ENCODE results near the gene SMARCD3.

Gene SMARCD3

GRCh38 chr7:151250181-151251132, 2.0 kb upstream of the SMARCD3 start:
- in situ Hi-C loops (cut with MboI; ENCODE audit: low sequenced_read_pairs), result no loop called here

DNA sequence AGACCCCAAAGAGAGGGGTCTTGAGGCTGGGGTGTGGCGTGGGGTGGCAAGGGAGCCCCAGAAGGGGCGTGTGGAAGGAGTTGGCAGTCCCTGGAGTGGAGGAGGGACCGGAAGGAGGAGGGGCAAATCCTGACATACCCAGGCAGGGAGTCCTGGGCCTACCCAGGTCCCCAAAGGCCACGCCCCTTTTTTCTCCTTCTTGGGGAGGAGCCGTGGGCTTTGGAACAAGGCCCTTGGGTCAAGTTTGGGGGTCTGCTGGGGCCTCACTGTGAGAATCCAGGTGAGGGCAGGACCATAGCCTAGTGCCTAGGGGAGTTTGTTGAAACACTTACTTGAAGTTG, 1.2 kb upstream of the SMARCD3 start:
- in situ Hi-C loops (cut with MboI; ENCODE audit: low sequenced_read_pairs), result no loop called here

GRCh38 chr7:151249034-151249731, 689 bp upstream of the SMARCD3 start:
- in situ Hi-C loops (cut with MboI; ENCODE audit: low sequenced_read_pairs), result no loop called here

DNA sequence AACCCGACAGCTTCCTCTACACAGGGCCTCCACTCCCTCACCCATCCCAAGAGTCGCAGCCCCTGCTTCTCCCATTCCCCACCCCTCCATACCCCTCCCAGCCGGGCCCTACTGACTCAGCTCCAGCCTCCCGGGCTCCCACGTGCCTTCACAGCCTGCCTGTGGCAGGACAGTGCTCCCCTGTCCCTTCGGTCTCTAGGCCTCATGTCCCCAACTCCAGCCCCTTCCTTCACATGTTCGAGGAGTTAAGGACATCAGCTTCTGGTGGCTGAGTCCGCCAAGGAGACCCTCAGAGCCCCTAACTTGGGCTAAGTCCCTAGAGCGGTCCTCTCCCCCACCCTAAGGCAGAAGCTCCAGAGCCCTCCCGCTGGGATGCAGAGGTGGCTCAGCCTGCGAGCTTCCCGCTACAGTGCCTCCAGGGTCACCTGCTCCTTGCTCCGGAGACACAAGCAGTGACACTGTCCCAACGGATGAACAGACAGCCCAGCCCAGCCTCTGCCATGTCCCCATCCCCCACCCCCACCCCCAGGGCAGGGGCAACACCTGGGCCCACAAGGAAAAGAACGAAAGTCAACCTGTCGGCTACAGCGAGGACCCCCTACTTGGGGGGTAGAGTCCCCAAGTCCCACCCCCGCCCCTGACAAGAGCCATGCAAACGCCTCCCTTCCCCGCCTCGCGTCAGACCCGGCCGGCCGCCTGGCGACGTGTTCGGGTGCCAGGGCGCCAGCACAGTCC, 716 bp downstream of the SMARCD3 start:
- in situ Hi-C loops (cut with MboI; ENCODE audit: low sequenced_read_pairs), result no loop called here

GRCh38 chr7:151246851-151247580, 1.5 kb downstream of the SMARCD3 start:
- in situ Hi-C loops (cut with MboI; ENCODE audit: low sequenced_read_pairs), result no loop called here

- in situ Hi-C loops (cut with MboI; ENCODE audit: low sequenced_read_pairs), result no loop called here
These were observed 2.2 kb downstream of the SMARCD3 start for GRCh38 chr7:151246102-151246850.

GRCh38 chr7:151245360-151246101, 3.0 kb downstream of the SMARCD3 start:
- in situ Hi-C loops (cut with MboI; ENCODE audit: low sequenced_read_pairs), result no loop called here

DNA sequence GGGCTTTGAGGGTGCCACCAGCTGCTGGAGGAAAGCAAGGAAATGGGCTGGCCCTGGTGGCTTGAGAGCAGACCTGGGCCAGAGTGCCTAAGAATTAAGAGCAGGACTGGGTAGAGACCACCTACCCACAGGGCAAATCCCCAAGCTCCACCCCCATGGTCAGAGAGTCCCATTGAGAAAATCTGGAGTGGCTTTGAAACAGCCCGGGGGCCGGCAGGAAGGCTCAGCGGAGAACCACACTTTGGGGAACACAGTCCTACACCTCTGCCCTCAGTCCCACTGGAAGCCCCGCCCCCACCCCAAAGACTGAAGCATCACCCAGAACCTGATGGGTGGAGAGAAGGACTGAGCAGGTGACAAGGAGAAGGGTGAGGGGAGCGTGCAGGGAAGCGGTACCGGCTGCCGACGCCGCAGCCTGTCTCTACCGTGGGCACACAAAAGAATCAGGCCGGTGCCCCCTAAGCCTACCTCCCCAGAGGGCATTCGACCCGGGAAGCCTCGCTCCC, 3.6 kb downstream of the SMARCD3 start:
- in situ Hi-C loops (cut with MboI; ENCODE audit: low sequenced_read_pairs), result no loop called here

GRCh38 chr7:151244196-151244840, 4.2 kb downstream of the SMARCD3 start:
- in situ Hi-C loops (cut with MboI; ENCODE audit: low sequenced_read_pairs), result no loop called here

- in situ Hi-C loops (cut with MboI; ENCODE audit: low sequenced_read_pairs), result no loop called here
These were observed 4.9 kb downstream of the SMARCD3 start for GRCh38 chr7:151243408-151244195.

GRCh38 chr7:151243045-151243349, 5.5 kb downstream of the SMARCD3 start:
- in situ Hi-C loops (cut with MboI; ENCODE audit: low sequenced_read_pairs), result no loop called here

DNA sequence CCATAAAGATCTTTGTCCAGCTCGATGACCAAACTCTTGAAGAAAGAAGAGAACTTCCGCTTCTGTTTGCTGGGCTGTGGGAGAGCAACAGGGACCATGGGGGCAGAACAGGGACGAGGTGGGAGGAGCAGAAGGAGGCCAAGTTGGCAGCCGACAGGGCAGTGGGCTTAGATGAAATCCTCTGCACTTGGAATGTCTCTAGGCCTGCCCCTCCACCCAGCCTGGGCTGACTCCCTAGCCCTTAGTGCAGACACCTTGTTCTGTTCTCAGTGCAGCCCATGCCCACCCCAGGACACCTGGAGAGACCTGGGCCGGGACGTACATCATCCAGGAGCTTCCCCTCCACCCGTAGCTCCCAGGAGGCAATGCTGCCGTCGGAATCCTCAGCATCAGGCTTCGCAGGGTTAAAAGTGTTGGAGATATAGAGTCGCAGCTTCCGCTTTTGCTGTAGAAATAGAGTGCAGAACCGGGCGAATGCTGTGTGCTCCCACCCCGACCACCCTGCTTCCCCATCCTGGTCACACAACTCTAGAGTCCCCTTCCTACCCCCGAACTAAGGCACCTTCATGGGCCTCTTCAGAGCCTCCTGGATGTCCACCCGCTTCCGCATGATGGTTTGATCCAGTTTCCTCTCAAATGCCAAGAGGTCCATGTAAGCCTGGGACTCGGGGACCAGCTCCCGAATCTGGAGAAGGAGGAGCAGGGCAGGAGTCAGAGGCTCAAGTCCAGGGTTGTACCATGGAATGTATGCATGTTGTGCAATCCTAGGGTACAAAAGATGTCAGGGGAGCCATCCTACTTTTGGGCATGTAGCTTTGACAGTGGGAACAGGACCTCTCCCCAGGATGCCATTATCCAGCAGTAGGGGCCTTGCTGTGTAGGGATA, 6.1 kb downstream of the SMARCD3 start:
- in situ Hi-C loops (cut with MboI; ENCODE audit: low sequenced_read_pairs), result no loop called here

GRCh38 chr7:151241755-151242096, 6.8 kb downstream of the SMARCD3 start:
- in situ Hi-C loops (cut with MboI; ENCODE audit: low sequenced_read_pairs), result no loop called here

DNA sequence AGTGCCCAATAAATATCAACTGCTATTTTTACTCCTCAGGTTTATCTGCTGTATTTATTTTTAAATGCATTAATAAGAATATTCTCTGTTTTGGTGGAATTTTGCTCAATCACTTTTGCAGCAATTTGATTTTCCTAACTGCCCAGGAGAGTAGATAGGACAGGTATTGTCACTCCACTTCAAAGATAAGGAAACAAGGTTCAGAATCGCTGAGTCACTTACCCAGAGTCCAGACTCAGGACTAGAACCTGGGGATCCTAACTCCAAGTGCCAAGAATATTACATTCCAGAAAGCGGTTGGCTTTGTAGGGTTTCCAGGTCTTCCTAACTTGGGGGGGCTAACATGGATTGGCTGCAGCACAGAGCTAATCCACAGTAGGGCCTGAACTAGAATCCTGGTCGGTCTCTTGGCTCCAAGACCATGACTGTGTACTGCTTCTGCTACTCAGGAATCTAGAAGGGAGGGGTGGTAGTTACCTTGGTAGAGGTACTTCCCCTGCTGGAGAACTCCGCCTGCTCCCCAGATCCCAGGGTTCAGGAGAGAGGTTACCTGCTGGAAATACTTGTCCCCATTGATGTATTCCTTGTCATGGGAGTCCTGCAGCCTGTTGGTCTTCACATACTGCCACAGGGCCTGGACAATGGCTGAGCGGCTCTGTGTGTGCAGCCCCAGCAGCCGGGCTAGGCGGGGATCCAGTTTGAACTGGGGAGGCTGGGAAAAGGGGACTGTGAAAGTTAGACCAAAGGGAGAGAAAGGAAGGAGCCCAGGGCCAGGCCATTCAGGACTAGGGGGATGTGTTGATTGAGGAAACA, 7.3 kb downstream of the SMARCD3 start:
- in situ Hi-C loops (cut with MboI; ENCODE audit: low sequenced_read_pairs), result no loop called here

- in situ Hi-C loops (cut with MboI; ENCODE audit: low sequenced_read_pairs), result no loop called here
These were observed 8.0 kb downstream of the SMARCD3 start for GRCh38 chr7:151240536-151240935.

DNA sequence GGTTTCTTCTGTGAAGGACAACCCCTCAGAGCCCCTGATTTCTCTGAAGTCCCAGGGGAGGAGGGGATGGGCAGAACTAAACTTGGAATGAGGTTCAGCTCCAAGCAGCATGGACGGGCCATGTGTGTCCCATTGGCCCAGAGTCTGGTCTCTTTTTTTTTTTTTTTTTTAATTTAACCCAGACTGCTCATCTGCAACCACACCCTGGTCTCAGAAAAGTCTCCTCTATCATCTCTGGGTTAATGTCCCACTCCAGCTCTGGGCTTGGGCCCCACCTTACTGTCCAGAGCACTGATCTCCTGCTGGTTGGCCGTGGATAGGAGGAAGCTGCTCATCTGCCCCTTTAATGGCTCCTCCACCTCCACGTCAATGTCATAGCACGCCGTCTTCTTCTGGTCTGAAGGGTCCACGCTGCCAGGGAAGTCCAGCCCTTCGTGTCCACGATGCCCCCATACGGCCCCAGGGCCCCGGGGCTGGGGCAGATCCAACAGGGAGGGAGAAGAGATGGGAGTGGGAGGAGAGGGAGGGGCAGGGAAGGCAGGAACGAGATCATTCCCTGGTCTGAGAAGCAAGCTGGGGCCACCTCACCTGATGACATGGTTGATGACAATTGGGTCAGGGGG, 8.5 kb downstream of the SMARCD3 start:
- in situ Hi-C loops (cut with MboI; ENCODE audit: low sequenced_read_pairs), result no loop called here
